Thymus (tissue), 11 donors: ENCODE data around the gene COL4A2. TPM values are rescaled to one million over a fixed set of nuclear protein-coding genes. Genes with fewer than 3 reads are reported as not detected.

Source experiments
- DNase-seq, 9 donors: peaks; one replicate each; pipeline ENCODE4 v3.0.0-alpha.2; 2013; ENCODE audit warnings: low spot score in 9 of 9, low read depth in 6 of 9, missing footprints in 1 of 9
- H3K27ac ChIP-seq, 2 donors: one replicate each; pipeline ENCODE4 v1.5.1; 2013; ENCODE audit warnings: control low read depth in 1 of 2, low read depth in 1 of 2, low read length in 1 of 2, mild to moderate bottlenecking in 1 of 2, moderate library complexity in 1 of 2
- H3K27me3 ChIP-seq, 2 donors: one replicate each; pipeline ENCODE4 v1.5.1; 2013; ENCODE audit warnings: low read length in 1 of 2; ENCODE audit not compliant: control insufficient read depth in 2 of 2, insufficient read depth in 1 of 2
- H3K36me3 ChIP-seq, 2 donors: one replicate each; pipeline ENCODE4 v1.5.1; 2013; ENCODE audit warnings: low read length in 1 of 2, mild to moderate bottlenecking in 1 of 2, moderate library complexity in 1 of 2; ENCODE audit not compliant: control insufficient read depth in 2 of 2, insufficient read depth in 2 of 2
- H3K4me1 ChIP-seq, 2 donors: one replicate each; pipeline ENCODE4 v1.5.1; 2013; ENCODE audit warnings: low read length in 2 of 2; ENCODE audit not compliant: control insufficient read depth in 2 of 2, insufficient read depth in 2 of 2
- H3K4me3 ChIP-seq, 2 donors: one replicate each; pipeline ENCODE4 v1.5.1; 2013; ENCODE audit warnings: low read length in 2 of 2, control low read depth in 1 of 2, mild to moderate bottlenecking in 1 of 2
- H3K9me3 ChIP-seq, 2 donors: one replicate each; pipeline ENCODE4 v1.5.1; 2013; ENCODE audit warnings: low read length in 1 of 2, mild to moderate bottlenecking in 1 of 2; ENCODE audit not compliant: control insufficient read depth in 2 of 2, insufficient read depth in 1 of 2
- WGBS: extraction: QIAGEN DNeasy Blood & Tissue Kit; methylation state at CpG from one replicate; pipeline ENCODE4 v1.1.7; 2013; 5-methylcytosine and 5-hydroxymethylcytosine counted together
- polyA plus RNA-seq: library from polyadenylated mRNA; stranded (reverse); fragments of 200-250 nt; gene quantifications from one replicate; pipeline ENCODE4 v1.2.3, GENCODE V29; 2013
- total RNA-seq: library from RNA; stranded (reverse); fragments of 120-200 nt; gene quantifications from one replicate; pipeline ENCODE4 v1.2.4, GENCODE V29; 2013
- donor health status: healthy.

The COL4A2 gene
- total and polyA plus RNA-seq, 2 donors = 47.2 to 63.1 TPM

DNA sequence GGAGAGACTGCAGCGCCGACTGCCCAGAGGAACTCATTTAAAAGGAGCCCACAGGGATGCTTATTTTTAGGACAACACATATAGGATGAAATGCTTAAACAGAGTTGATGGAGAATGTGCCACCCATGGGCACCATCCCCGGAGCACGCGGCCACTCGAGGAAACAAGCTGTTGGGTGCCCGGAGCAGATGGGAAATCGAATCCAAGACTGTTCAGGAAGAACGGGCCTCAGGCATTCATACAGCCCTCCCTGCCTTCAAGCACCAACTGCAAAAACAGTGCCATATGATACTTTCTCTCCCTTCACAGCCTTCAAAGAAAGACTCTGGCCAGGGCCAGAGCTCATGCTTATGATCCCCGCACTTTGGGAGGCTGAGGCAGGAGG lies 214.2 kb downstream of the COL4A2 start:
- Histone ChIP-seq H3K27ac (no peak overlapping the region), H3K36me3 (no peaks in the 10 kb centered on the region), H3K27me3 (peaks cover 0 to 4% of the 10 kb centered on the region in 2 donors), H3K4me1 (peaks cover 3 to 19% of the 10 kb centered on the region in 2 donors), H3K9me3 (peaks cover 0 to 19% of the 10 kb centered on the region in 2 donors), H3K4me3 (no peak overlapping the region)
- 94% methylated on average over 10 of the region's 10 CpGs for WGBS
- no peak for DNase-seq

DNA sequence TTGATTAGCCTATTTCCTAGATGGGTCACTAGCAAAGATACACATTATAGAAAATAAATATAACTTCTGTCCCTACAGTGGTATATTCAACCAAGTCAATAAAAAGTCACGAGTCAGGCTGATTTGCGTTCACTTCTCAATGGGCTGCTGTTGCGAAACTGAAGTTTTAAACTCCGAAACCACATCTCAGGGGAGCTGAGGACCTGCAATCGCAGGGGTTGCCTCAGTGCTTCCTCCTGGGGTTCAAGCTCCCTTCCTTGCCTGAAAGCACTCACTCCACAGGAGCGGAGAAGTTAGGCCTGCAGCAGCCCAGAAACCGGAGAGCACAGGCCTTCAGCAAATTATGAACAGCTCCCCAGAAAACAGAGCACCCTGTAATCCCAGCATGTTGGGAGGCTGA lies 214.9 kb downstream of the COL4A2 start:
- H3K27ac ChIP-seq = no peak overlapping the region
- peaks cover 0 to 19% of the 10 kb centered on the region in 2 donors for H3K9me3 ChIP-seq
- H3K4me1 ChIP-seq = peaks cover 3 to 19% of the 10 kb centered on the region in 2 donors
- WGBS = 88% methylated on average over 7 of the region's 7 CpGs
- no peak overlapping the region for H3K4me3 ChIP-seq
- peaks cover 0 to 4% of the 10 kb centered on the region in 2 donors for H3K27me3 ChIP-seq
- no peaks in the 10 kb centered on the region for H3K36me3 ChIP-seq
- no peak for DNase-seq

DNA sequence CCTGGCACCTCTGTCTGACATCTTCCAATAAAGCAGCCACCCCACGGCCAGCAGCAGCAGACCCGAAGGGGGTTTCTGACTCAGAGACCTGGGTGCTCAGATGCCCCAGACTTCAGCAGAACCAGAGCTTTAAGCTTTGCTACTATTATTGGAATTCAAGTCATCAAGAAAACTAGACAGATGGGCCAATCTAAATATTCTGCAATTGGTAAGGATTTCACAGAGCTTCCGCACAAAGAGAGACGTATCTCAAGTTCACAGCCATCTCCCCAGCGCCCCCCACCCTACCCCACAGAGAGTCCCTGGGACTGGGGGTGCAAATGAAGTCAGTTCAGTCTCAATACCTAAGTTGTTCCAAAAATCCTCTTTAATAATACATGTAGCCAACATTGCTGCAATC lies 215.6 kb downstream of the COL4A2 start:
- WGBS = 94% methylated on average over 5 of the region's 5 CpGs

GRCh38 chr13:110523180-110523579 lies 216.1 kb downstream of the COL4A2 start:
- DNase-seq = no peak
- Histone ChIP-seq H3K27me3 (peaks cover 0 to 4% of the 10 kb centered on the region in 2 donors), H3K9me3 (peaks cover 0 to 19% of the 10 kb centered on the region in 2 donors), H3K27ac (no peak overlapping the region), H3K4me1 (peaks cover 3 to 19% of the 10 kb centered on the region in 2 donors), H3K36me3 (no peaks in the 10 kb centered on the region), H3K4me3 (no peak overlapping the region)
- 48% methylated on average over 9 of the region's 9 CpGs for WGBS

More for the DNA sequence above, 215.6 kb downstream of the COL4A2 start:
- H3K27me3 ChIP-seq = peaks cover 0 to 4% of the 10 kb centered on the region in 2 donors
- DNase-seq = no peak
- H3K4me1 ChIP-seq = peaks cover 3 to 19% of the 10 kb centered on the region in 2 donors
- no peaks in the 10 kb centered on the region for H3K36me3 ChIP-seq
- peaks cover 0 to 19% of the 10 kb centered on the region in 2 donors for H3K9me3 ChIP-seq
- H3K4me3 ChIP-seq = no peak overlapping the region
- no peak overlapping the region for H3K27ac ChIP-seq

DNA sequence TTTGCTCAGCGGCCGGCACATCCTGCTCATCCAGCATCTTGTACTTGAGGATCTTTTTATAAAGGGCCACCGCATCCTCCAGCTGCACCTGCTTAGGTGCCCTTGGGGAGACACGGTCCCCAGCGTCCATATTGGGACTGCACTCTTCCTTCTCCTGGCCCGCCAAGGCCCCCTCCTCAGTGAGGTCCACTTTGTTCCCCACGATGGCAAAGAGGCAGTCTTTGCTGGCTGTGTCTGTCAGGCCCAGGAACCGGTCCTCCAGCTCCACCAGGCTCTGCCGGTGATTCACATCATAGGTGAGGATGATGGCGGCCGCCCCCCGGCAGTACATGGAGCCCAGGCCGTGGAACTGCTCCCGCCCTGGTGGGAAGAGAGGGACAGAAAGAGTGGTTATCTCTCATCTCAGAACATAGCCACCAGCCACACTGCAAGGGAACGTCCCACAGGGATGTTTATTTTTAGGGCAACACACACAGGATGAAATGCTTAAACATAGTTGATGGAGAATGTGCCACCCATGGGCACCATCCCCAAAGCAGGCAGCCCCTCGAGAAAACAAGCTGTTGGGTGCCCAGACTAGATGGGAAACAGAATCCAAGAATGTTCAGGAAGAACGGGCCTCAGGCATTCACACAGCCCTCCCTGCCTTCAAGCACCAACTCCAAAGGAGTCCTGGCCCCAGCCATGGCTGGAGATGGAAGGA lies 216.9 kb downstream of the COL4A2 start:
- WGBS = 85% methylated on average over 17 of the region's 17 CpGs
- H3K36me3 ChIP-seq = no peaks in the 10 kb centered on the region
- H3K27ac ChIP-seq = no peak overlapping the region
- H3K4me1 ChIP-seq = peaks cover 3 to 19% of the 10 kb centered on the region in 2 donors
- peaks cover 0 to 4% of the 10 kb centered on the region in 2 donors for H3K27me3 ChIP-seq
- H3K4me3 ChIP-seq = no peak overlapping the region
- peaks cover 0 to 19% of the 10 kb centered on the region in 2 donors for H3K9me3 ChIP-seq
- no peak for DNase-seq

DNA sequence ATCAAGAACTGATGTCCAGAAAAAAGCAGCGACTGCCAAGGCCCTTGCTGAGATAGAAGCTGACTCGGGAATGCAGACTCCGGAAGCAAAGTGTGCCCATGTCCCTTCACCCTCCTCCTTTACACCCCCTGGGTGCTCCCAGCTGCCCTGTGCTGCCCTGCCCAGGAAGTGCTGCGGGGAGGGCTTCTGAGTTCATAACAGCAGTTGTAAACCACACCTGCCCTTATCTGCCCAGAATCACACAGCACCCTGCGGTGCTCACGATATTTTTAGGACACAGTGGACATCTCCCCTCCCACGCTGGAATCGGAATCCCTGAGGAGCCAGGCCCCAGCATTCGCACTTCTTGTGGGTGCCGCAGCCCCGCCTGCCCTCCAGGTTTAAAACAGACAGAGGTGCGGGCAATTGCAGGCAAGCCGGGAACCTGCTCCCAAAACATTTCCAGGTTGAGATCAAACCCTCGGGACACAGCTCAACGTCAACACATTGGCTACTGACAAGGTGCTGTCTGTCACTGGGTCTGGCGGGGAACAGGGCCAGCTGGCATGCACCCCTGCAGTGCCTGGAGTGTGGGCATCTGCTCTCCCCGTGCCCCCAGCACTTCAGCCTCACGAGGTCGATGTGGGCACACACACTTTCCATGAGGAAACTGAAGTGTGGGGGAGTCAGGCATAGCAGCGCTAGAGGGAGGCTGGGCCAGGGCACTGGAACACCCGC lies 217.6 kb downstream of the COL4A2 start:
- H3K27ac ChIP-seq = no peak overlapping the region
- DNase-seq = no peak

DNA sequence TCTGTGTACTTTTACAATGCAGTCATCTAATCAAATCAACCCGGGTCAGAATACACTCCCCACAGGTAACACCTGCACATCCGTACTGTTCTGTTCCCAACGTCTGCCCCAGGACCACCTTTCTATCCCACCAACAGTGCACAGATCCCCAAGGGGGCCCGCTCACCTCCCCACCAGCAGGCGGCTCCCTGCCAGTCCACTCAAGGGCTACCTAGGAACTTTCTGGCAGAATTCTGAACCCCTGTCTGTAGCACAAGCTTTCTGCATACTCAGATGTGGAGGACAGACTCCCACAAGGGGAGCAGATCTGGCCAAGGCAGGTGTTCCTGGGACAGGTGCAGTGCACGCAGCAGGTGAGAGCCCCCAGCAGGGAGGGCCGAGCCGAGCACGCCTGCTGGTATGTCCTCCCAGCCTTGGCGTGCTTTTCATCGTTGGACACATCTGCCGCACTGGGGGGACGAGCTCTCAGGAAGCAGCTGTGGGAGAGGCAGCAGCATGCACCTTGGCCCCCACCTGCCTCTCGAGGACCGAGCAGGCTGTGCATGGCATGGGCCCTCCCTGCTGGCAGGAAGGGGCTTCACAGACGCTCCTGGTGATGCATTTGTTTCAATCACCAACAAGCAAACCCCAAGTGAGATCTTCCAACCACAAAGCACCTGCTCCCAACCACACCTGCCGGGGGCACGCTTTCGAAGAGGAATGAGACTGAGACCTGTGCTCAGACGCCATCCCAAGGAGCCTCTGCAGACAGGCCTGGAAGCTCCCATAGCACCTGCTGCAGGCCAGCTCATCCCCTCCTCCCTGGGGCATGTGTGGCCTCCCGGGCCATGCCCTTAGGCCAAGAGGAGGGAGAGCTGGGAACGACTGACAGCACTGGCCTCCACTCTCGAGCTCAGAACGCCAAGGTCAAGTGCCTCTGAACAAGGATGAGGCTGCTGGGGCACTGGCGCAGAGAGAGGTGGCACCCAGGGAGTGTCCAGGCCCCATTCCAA lies 218.5 kb downstream of the COL4A2 start:
- H3K9me3 ChIP-seq = peaks cover 0 to 19% of the 10 kb centered on the region in 2 donors
- peaks cover 0 to 4% of the 10 kb centered on the region in 2 donors for H3K27me3 ChIP-seq
- H3K4me3 ChIP-seq = no peak overlapping the region
- DNase-seq = peak in 1 of 9 donors; percentile 27
- no peaks in the 10 kb centered on the region for H3K36me3 ChIP-seq
- H3K4me1 ChIP-seq = peaks cover 3 to 19% of the 10 kb centered on the region in 2 donors
- no peak overlapping the region for H3K27ac ChIP-seq
- 34% methylated on average over 25 of the region's 25 CpGs for WGBS

More for the DNA sequence above, 217.6 kb downstream of the COL4A2 start:
- H3K9me3 ChIP-seq = peaks cover 0 to 19% of the 10 kb centered on the region in 2 donors
- H3K4me1 ChIP-seq = peaks cover 3 to 19% of the 10 kb centered on the region in 2 donors
- whole genome bisulfite sequencing = 36% methylated on average over 21 of the region's 21 CpGs
- no peak overlapping the region for H3K4me3 ChIP-seq
- H3K27me3 ChIP-seq = peaks cover 0 to 4% of the 10 kb centered on the region in 2 donors
- H3K36me3 ChIP-seq = no peaks in the 10 kb centered on the region

DNA sequence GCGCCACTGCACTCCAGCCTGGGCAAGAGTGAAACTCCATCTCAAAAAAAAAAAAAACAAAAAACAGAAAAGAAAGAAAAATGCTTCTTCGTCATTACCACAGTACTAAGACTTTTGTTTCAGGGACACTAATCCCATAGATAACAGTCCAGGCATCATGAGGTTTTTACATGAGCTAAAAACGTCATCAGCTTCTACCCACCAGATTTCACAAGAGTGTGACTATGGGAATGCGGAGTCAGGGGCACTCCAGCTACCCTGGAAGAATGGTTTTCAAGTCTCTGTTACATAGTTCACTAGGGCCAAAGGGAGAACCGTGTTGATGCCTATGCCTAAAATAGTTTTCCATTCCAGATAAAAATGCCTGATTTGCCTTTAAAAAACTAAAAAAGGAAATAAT lies 221.3 kb downstream of the COL4A2 start:
- Histone ChIP-seq H3K36me3 (no peaks in the 10 kb centered on the region), H3K9me3 (peaks cover 0 to 19% of the 10 kb centered on the region in 2 donors), H3K4me3 (no peak overlapping the region), H3K27ac (no peak overlapping the region), H3K27me3 (peaks cover 0 to 4% of the 10 kb centered on the region in 2 donors), H3K4me1 (peaks cover 3 to 15% of the 10 kb centered on the region in 2 donors)
- no peak for DNase-seq
- WGBS = 89% methylated on average over 5 of the region's 5 CpGs
